GM12891 (cell line): ENCODE data around the gene VSTM2L.

Experiments used
- PAX5 ChIP-seq: IDR thresholded peaks from 2 replicates; pipeline ENCODE4 v1.6.1; 2011; ENCODE audit warnings: low read length, moderate library complexity, mild to moderate bottlenecking; ENCODE audit not compliant: insufficient read depth, severe bottlenecking
- POLR2A ChIP-seq: IDR thresholded peaks from 2 replicates; pipeline ENCODE4 v1.6.1; 2011; ENCODE audit warnings: low read depth, low read length, control low read depth
- POLR2AphosphoS5 ChIP-seq: IDR thresholded peaks from 2 replicates; pipeline ENCODE4 v1.6.1; 2011; ENCODE audit warnings: low read depth, low read length, control low read depth
- POU2F2 ChIP-seq: IDR thresholded peaks from 2 replicates; pipeline ENCODE4 v1.6.1; 2011; ENCODE audit warnings: low read depth, mild to moderate bottlenecking, control low read depth, low read length, moderate library complexity
- SPI1 ChIP-seq: IDR thresholded peaks from 2 replicates; pipeline ENCODE4 v1.6.1; 2011; ENCODE audit warnings: low read depth, low read length, control low read depth
- TAF1 ChIP-seq: IDR thresholded peaks from 2 replicates; pipeline ENCODE4 v1.6.1; 2011; ENCODE audit warnings: low read depth, low read length, control low read depth

DNA sequence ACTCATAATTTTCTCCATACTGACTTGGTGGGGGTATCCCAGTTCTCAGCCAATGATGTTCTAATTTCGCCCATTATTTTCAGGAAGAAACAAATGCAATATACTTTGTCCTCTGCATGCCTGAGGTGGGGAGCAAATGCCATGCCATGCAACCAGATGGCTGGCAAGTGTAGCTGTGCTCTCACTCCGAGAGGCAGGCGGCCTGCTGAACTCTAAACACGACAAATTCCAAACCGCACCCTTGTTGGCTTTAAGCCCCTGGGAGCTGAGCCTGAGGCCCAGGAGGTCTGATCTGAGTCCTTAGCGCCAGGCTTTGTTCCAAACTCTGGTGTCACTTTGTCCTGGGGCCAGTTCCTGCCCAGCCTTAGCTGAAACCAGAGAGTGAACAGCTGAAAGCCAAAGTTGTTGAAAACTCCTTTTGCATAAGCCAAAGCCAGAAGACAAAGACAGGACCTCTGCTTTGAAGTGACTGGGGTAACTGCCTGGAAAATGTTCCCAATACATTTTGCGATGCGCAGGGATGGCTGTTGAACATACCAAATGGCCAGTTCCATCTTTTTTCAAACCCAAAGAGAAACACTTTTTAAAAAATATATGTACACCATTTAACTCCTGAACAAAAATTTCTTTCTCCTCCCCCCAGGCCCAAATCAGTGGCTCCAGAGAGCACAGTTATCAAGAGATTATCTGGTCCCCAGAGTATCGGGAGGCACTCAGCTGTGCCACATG is 84.1 kb downstream of the VSTM2L start:
- TF ChIP-seq POLR2AphosphoS5 (no peak), POLR2A (no peak), TAF1 (no peak), SPI1 (no peak), POU2F2 (no peak), PAX5 (no peak)
